ENCODE results near the gene PLPP1. TPM values are rescaled to one million over a fixed set of nuclear protein-coding genes. Genes with fewer than 3 reads are reported as not detected.

PLPP1 gene
- total and polyA plus RNA-seq, 2 experiments from 2014 or later, result 39.1 to 97.1 TPM

DNA sequence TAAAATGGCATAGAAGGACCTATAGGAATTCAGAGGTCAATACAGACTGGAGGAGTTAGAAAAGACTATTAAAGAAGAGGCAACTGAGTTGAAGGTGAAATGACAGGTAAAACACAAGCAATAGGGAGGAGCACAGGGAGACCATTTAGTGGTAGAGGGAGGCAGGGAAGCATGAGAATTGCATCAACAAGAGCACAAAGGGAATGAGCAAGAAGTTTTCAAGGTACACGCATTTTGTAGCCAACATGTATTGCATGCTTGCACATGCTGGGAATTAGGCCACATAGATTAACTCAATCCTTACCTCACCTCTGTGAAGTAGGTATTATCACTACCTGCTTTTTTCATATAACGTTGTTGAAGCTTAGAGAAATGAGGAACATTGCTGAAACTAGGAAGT, 42.3 kb downstream of the PLPP1 start (continued):
- TF ChIP-seq, protein P1, sequence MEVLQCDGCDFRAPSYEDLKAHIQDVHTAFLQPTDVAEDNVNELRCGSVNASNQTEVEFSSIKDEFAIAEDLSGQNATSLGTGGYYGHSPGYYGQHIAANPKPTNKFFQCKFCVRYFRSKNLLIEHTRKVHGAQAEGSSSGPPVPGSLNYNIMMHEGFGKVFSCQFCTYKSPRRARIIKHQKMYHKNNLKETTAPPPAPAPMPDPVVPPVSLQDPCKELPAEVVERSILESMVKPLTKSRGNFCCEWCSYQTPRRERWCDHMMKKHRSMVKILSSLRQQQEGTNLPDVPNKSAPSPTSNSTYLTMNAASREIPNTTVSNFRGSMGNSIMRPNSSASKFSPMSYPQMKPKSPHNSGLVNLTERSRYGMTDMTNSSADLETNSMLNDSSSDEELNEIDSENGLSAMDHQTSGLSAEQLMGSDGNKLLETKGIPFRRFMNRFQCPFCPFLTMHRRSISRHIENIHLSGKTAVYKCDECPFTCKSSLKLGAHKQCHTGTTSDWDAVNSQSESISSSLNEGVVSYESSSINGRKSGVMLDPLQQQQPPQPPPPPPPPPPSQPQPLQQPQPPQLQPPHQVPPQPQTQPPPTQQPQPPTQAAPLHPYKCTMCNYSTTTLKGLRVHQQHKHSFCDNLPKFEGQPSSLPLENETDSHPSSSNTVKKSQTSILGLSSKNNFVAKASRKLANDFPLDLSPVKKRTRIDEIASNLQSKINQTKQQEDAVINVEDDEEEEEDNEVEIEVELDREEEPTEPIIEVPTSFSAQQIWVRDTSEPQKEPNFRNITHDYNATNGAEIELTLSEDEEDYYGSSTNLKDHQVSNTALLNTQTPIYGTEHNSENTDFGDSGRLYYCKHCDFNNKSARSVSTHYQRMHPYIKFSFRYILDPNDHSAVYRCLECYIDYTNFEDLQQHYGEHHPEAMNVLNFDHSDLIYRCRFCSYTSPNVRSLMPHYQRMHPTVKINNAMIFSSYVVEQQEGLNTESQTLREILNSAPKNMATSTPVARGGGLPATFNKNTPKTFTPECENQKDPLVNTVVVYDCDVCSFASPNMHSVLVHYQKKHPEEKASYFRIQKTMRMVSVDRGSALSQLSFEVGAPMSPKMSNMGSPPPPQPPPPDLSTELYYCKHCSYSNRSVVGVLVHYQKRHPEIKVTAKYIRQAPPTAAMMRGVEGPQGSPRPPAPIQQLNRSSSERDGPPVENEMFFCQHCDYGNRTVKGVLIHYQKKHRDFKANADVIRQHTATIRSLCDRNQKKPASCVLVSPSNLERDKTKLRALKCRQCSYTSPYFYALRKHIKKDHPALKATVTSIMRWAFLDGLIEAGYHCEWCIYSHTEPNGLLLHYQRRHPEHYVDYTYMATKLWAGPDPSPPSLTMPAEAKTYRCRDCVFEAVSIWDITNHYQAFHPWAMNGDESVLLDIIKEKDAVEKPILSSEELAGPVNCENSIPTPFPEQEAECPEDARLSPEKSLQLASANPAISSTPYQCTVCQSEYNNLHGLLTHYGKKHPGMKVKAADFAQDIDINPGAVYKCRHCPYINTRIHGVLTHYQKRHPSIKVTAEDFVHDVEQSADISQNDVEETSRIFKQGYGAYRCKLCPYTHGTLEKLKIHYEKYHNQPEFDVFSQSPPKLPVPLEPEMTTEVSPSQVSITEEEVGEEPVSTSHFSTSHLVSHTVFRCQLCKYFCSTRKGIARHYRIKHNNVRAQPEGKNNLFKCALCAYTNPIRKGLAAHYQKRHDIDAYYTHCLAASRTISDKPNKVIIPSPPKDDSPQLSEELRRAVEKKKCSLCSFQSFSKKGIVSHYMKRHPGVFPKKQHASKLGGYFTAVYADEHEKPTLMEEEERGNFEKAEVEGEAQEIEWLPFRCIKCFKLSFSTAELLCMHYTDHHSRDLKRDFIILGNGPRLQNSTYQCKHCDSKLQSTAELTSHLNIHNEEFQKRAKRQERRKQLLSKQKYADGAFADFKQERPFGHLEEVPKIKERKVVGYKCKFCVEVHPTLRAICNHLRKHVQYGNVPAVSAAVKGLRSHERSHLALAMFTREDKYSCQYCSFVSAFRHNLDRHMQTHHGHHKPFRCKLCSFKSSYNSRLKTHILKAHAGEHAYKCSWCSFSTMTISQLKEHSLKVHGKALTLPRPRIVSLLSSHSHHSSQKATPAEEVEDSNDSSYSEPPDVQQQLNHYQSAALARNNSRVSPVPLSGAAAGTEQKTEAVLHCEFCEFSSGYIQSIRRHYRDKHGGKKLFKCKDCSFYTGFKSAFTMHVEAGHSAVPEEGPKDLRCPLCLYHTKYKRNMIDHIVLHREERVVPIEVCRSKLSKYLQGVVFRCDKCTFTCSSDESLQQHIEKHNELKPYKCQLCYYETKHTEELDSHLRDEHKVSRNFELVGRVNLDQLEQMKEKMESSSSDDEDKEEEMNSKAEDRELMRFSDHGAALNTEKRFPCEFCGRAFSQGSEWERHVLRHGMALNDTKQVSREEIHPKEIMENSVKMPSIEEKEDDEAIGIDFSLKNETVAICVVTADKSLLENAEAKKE (CRISPR knock-in tag; IDR thresholded peaks at IDR 0.05), result no peak
- TF ChIP-seq STAT1 (IDR thresholded peaks at IDR 0.05; ENCODE audit: unreplicated experiment), result no peak
- TF ChIP-seq, protein P2, sequence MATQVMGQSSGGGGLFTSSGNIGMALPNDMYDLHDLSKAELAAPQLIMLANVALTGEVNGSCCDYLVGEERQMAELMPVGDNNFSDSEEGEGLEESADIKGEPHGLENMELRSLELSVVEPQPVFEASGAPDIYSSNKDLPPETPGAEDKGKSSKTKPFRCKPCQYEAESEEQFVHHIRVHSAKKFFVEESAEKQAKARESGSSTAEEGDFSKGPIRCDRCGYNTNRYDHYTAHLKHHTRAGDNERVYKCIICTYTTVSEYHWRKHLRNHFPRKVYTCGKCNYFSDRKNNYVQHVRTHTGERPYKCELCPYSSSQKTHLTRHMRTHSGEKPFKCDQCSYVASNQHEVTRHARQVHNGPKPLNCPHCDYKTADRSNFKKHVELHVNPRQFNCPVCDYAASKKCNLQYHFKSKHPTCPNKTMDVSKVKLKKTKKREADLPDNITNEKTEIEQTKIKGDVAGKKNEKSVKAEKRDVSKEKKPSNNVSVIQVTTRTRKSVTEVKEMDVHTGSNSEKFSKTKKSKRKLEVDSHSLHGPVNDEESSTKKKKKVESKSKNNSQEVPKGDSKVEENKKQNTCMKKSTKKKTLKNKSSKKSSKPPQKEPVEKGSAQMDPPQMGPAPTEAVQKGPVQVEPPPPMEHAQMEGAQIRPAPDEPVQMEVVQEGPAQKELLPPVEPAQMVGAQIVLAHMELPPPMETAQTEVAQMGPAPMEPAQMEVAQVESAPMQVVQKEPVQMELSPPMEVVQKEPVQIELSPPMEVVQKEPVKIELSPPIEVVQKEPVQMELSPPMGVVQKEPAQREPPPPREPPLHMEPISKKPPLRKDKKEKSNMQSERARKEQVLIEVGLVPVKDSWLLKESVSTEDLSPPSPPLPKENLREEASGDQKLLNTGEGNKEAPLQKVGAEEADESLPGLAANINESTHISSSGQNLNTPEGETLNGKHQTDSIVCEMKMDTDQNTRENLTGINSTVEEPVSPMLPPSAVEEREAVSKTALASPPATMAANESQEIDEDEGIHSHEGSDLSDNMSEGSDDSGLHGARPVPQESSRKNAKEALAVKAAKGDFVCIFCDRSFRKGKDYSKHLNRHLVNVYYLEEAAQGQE (IDR thresholded peaks at IDR 0.05; ENCODE audit: unreplicated experiment), result no peak
- no peak for TF ChIP-seq EZH2 (IDR thresholded peaks at IDR 0.05; ENCODE audit: low read depth, unreplicated experiment)
- no peak for TF ChIP-seq POLR2AphosphoS5 (IDR thresholded peaks at IDR 0.05; ENCODE audit: low read depth)

DNA sequence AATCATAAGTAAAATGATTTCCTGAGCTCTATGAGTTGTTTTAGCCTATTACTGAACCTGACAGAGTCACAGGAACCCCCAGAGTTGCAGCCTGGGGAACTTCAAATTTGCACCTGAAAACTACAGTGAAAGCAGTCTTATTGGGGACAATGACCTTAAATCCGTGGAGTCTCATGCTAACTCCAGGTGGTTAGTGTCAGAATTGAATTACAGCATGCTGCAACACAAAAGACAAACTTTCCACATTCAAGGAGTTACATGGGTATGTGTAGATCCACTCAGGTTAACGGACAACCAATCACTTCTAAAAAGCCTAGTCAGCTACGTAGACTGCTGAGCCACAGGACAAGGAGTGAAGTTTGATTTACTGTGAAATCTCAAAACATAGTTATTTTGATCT, 49.7 kb downstream of the PLPP1 start:
- Histone ChIP-seq H2AFZ (no peak overlapping the region), H3K79me2 (replicated peaks; ENCODE audit: insufficient read depth) (peaks cover 72% of the 10 kb centered on the region), H3K4me2 (peak overlapping the region; percentile 58), H3K27me3 (ENCODE audit: insufficient read depth) (no peaks in the 10 kb centered on the region), H3K27ac (ENCODE audit: low read depth) (peak overlapping the region; percentile 89), H3K9me2 (ENCODE audit: insufficient read depth) (no peaks in the 10 kb centered on the region), H4K20me1 (replicated peaks; ENCODE audit: insufficient read depth) (no peaks in the 10 kb centered on the region), H3F3A (replicated peaks; ENCODE audit: low read depth) (no peaks in the 10 kb centered on the region), H3K4me3 (peak overlapping the region; percentile 22), H3K4me1 (ENCODE audit: insufficient read depth) (peaks cover 49% of the 10 kb centered on the region), H3K36me3 (ENCODE audit: insufficient read depth) (no peaks in the 10 kb centered on the region)
- Mint-ChIP-seq H3K27me3 (ENCODE audit: insufficient read depth, low read depth, poor library complexity) (no peaks in the 10 kb centered on the region), H3K27ac (peak overlapping the region; percentile 98), H3K4me3 (peak overlapping the region; percentile 64), H3K4me1 (peaks cover 50% of the 10 kb centered on the region), H3K36me3 (ENCODE audit: low read depth) (no peaks in the 10 kb centered on the region; the same call in 1 of the 3 replicates), H3K9me3 (no peaks in the 10 kb centered on the region; the same call in 2 of the 3 replicates)
- ATAC-seq (peak; percentile 74), DNase-seq (ENCODE audit: low spot score) (peak; percentile 64)
- TF ChIP-seq NANOG (IDR thresholded peaks at IDR 0.05; ENCODE audit: borderline replicate concordance) (peak; percentile 91), EZH2phosphoT487 (IDR thresholded peaks at IDR 0.05; ENCODE audit: unreplicated experiment) (no peak)
